Kidney epithelial cell (primary cell): ENCODE measurements around the gene TMEM147. TPM values are rescaled to one million over a fixed set of nuclear protein-coding genes. Genes with fewer than 3 reads are reported as not detected.

Experiments
- DNase-seq: peaks from one replicate; pipeline ENCODE4 v3.0.0-alpha.2; 2010; ENCODE audit warnings: low read depth
- H3K27me3 ChIP-seq: 2 replicates; pipeline ENCODE4 v1.6.0; 2011; ENCODE audit warnings: low read length; ENCODE audit not compliant: control insufficient read depth, insufficient read depth
- H3K36me3 ChIP-seq: 2 replicates; pipeline ENCODE4 v1.5.1; 2011; ENCODE audit warnings: low read length; ENCODE audit not compliant: control insufficient read depth, insufficient read depth
- H3K4me3 ChIP-seq: 2 replicates; pipeline ENCODE4 v1.5.1; 2011; ENCODE audit warnings: low read depth, mild to moderate bottlenecking, control low read depth, low read length
- CTCF ChIP-seq: IDR thresholded peaks from 2 replicates; pipeline ENCODE4 v1.5.1; 2011; ENCODE audit warnings: mild to moderate bottlenecking, moderate library complexity, low read length, control low read depth, inconsistent platforms; ENCODE audit not compliant: insufficient read depth, poor library complexity, severe bottlenecking
- total RNA-seq: library from RNA; depleted of rRNA; stranded (reverse); fragments of >200 nt; gene quantifications from 2 replicates; pipeline ENCODE4 v1.2.3, GENCODE V29; 2015

The TMEM147 gene
- total RNA-seq, 1 donor from 2014 or later = 160 TPM

- DNase-seq = no peak
- H3K36me3 ChIP-seq = no peaks in the 10 kb centered on the region
- no peak overlapping the region for H3K4me3 ChIP-seq
- H3K27me3 ChIP-seq = peaks cover 11% of the 10 kb centered on the region
- no peak for TF ChIP-seq CTCF
These were observed 31.1 kb upstream of the TMEM147 start for GRCh38 chr19:35514282-35514809.

GRCh38 chr19:35516310-35516709 lies 29.1 kb upstream of the TMEM147 start:
- no peak overlapping the region for H3K4me3 ChIP-seq
- no peak for DNase-seq
- H3K27me3 ChIP-seq = peaks cover 8% of the 10 kb centered on the region
- TF ChIP-seq CTCF = no peak
- no peaks in the 10 kb centered on the region for H3K36me3 ChIP-seq

GRCh38 chr19:35517342-35517741 lies 28.1 kb upstream of the TMEM147 start:
- Histone ChIP-seq H3K36me3 (no peaks in the 10 kb centered on the region), H3K4me3 (no peak overlapping the region), H3K27me3 (peaks cover 8% of the 10 kb centered on the region)
- no peak for DNase-seq
- TF ChIP-seq CTCF = no peak

DNA sequence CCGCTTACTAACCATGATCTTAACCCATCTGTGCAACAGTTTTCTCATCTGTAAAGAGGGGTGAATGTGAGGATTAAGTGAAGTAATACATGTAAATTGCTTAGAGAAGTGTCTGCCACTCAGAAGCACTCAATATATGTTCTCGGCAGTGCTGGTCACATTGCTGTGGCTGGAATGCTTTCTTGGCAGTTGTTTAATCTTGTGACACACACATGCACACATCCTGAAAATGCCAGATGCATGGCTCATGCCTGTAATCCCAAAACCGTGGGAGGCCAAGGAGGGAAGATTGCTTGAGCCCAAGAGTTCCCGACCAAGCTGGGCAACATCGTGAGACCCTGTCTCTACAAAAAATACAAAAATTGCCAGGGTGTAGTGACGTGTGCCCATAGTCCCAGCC lies 27.1 kb upstream of the TMEM147 start:
- TF ChIP-seq CTCF = no peak
- Histone ChIP-seq H3K4me3 (no peak overlapping the region), H3K27me3 (peaks cover 8% of the 10 kb centered on the region), H3K36me3 (no peaks in the 10 kb centered on the region)
- peak; percentile 58 for DNase-seq

DNA sequence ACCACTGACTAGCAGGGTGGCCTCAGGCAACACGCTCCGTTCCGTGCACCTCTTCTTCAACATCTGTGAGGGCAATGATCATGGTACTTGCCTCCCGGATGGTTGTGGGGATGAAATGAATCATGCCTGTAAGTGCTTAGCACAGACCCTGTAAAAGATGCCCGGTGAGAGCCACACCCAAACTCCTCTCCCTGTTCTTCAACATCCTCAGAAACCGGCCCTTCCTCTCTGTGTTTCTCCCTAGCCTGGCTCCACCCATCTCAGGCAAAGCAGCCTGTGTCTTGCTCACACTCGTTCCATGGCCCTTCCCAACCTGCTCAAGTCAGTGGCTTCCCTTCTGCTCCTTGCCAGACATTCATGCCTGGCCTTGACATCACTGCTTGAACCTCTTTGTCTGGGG lies 26.1 kb upstream of the TMEM147 start:
- TF ChIP-seq CTCF = no peak
- peaks cover 9% of the 10 kb centered on the region for H3K27me3 ChIP-seq
- DNase-seq = no peak
- H3K36me3 ChIP-seq = no peaks in the 10 kb centered on the region
- no peak overlapping the region for H3K4me3 ChIP-seq

DNA sequence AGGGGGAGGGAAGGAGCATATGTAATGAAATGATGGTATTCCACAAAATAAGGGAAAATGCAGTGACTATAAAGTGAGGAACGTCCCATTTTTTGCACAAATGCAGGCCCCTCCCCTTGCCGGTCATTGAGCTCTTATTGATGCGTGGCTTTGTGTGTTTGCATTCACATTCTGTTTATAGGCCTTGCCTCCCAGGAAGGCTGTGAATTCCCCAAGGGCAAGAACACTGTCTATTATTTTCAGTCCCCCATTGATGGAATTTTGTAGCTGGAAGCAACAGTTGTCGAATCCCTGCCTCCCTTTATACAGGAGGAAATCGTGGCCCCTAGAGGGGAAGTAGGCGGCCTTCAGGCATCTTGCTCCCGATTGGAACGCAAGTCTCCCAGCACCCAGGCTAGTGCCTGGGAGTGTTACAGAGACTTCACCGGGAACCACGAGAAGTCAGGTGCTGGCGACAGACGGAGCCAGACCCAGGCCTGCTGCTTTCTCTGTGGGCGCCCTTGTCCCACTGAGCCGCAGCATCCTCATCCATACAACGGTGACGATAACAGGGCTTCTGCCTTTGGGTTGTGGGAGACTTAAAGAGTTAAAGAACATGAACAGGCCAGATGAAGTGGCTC lies 24.2 kb upstream of the TMEM147 start:
- H3K36me3 ChIP-seq = no peaks in the 10 kb centered on the region
- TF ChIP-seq CTCF = no peak
- no peak for DNase-seq
- H3K4me3 ChIP-seq = no peak overlapping the region
- peaks cover 21% of the 10 kb centered on the region for H3K27me3 ChIP-seq
